Endodermal cell (in vitro differentiated cells): ENCODE data around the gene DNASE1L1. TPM values are rescaled to one million over a fixed set of nuclear protein-coding genes. Genes with fewer than 3 reads are reported as not detected.

Experiments used
- DNase-seq: peaks from one replicate; pipeline ENCODE4 v3.0.0-alpha.2; 2017
- H3K27ac ChIP-seq: 2 replicates; pipeline ENCODE4 v1.5.1; 2013; ENCODE audit warnings: mild to moderate bottlenecking, low read depth, low read length, moderate library complexity
- H3K27me3 ChIP-seq: 2 replicates; pipeline ENCODE4 v1.6.1; 2013; ENCODE audit warnings: mild to moderate bottlenecking, low read length, moderate library complexity; ENCODE audit not compliant: insufficient read depth, control insufficient read depth, poor library complexity, severe bottlenecking
- H3K36me3 ChIP-seq: 2 replicates; pipeline ENCODE4 v1.7.0; 2013; ENCODE audit warnings: mild to moderate bottlenecking, low read length, moderate library complexity; ENCODE audit not compliant: control insufficient read depth, insufficient read depth
- H3K4me1 ChIP-seq: one replicate; pipeline ENCODE4 v1.7.0; 2013; ENCODE audit warnings: low read length; ENCODE audit not compliant: control insufficient read depth, insufficient read depth
- H3K4me3 ChIP-seq: 2 replicates; pipeline ENCODE4 v1.5.1; 2013; ENCODE audit warnings: mild to moderate bottlenecking, low read length, moderate library complexity
- H3K9ac ChIP-seq: 2 replicates; pipeline ENCODE4 v1.6.1; 2013; ENCODE audit warnings: mild to moderate bottlenecking, low read length, moderate library complexity; ENCODE audit not compliant: poor library complexity, severe bottlenecking; ENCODE audit errors: extremely low read depth
- H3K9me3 ChIP-seq: 2 replicates; pipeline ENCODE4 v1.6.1; 2013; ENCODE audit warnings: mild to moderate bottlenecking, low read length, moderate library complexity; ENCODE audit not compliant: control insufficient read depth
- H3K27ac Mint-ChIP-seq: 2 replicates; pipeline ENCODE4 v1.8.0; 2020; ENCODE audit warnings: mixed read lengths
- H3K27me3 Mint-ChIP-seq: 2 replicates; pipeline ENCODE4 v1.8.0; 2021; ENCODE audit warnings: mild to moderate bottlenecking, mixed read lengths; ENCODE audit not compliant: insufficient read depth
- H3K36me3 Mint-ChIP-seq: 2 replicates; pipeline ENCODE4 v1.8.0; 2020; ENCODE audit warnings: low read depth, mixed read lengths
- H3K4me1 Mint-ChIP-seq: 2 replicates; pipeline ENCODE4 v1.8.0; 2020; ENCODE audit warnings: mixed read lengths
- H3K4me3 Mint-ChIP-seq: 2 replicates; pipeline ENCODE4 v1.8.0; 2020; ENCODE audit warnings: mild to moderate bottlenecking, moderate library complexity, mixed read lengths
- H3K9me3 Mint-ChIP-seq: 2 replicates; pipeline ENCODE4 v1.8.0; 2020; ENCODE audit warnings: mild to moderate bottlenecking, mixed read lengths
- CTCF ChIP-seq: fragments of 200-600 bp; sonication (generic); conservative IDR thresholded peaks from 2 replicates; pipeline ENCODE4 v1.5.0; 2021; ENCODE audit warnings: antibody characterized with exemption, mild to moderate bottlenecking
- WGBS, 2 experiments: methylation state at CpG; one replicate each; pipeline versions ENCODE4 v1.1.5 to v1.1.7; 2013; ENCODE audit warnings: missing lambda C conversion rate in 2 of 2, mixed read lengths in 1 of 2; ENCODE audit not compliant: insufficient coverage in 1 of 2, insufficient read length in 1 of 2; 5-methylcytosine and 5-hydroxymethylcytosine counted together
- total RNA-seq, 2 donors: library from RNA; stranded (reverse); fragmentation: NEBNext Ultra II Directional in 1 of 2; extraction: Animal tissue kit (Norgen Biotek cat#: 25700) in 1 of 2; gene quantifications; 2 replicates in 1 of 2; 3 replicates in 1 of 2; pipeline ENCODE4 v1.2.1, GENCODE V29; 2021

The DNASE1L1 gene
- total RNA-seq, 2 donors from 2014 or later: 13.8 to 17.0 TPM

GRCh38 chrX:154376774-154377173 lies 32.3 kb downstream of the DNASE1L1 start:
- Mint-ChIP-seq H3K27ac (no peak overlapping the region), H3K27me3 (peaks cover 16% of the 10 kb centered on the region), H3K9me3 (peaks cover 56% of the 10 kb centered on the region), H3K4me1 (peaks cover 7% of the 10 kb centered on the region), H3K4me3 (no peak overlapping the region), H3K36me3 (peaks cover 8% of the 10 kb centered on the region)
- no peaks in the 10 kb centered on the region for H3K27me3 ChIP-seq
- H3K9ac ChIP-seq: no peak overlapping the region
- H3K4me1 ChIP-seq: no peaks in the 10 kb centered on the region
- no peaks in the 10 kb centered on the region for H3K9me3 ChIP-seq
- H3K27ac ChIP-seq: no peak overlapping the region
- no peak for DNase-seq
- 77 to 100% methylated on average over 2 to 3 of the region's 3 CpGs for WGBS, 2 experiments
- H3K36me3 ChIP-seq: no peaks in the 10 kb centered on the region
- H3K4me3 ChIP-seq: no peak overlapping the region
- no peak for TF ChIP-seq CTCF

GRCh38 chrX:154375156-154375504 lies 33.9 kb downstream of the DNASE1L1 start:
- no peaks in the 10 kb centered on the region for H3K27me3 ChIP-seq
- H3K27me3 Mint-ChIP-seq: peaks cover 16% of the 10 kb centered on the region

GRCh38 chrX:154374313-154375155 lies 34.5 kb downstream of the DNASE1L1 start, which contains the start of gene FLNA:
Gene FLNA, minus strand, starts transcription at chrX:154374634. Its CDS starts 3,389 bp downstream, at chrX:154371245.
- TF ChIP-seq CTCF: peak; percentile 23
- Histone ChIP-seq H3K4me1 (no peaks in the 10 kb centered on the region), H3K4me3 (peak within 1 kb of the TSS; percentile 77), H3K9ac (peak within 1 kb of the TSS; percentile 6), H3K36me3 (peaks cover 9% of the 10 kb centered on the region), H3K27me3 (no peaks in the 10 kb centered on the region), H3K27ac (no peak within 1 kb of the TSS), H3K9me3 (no peaks in the 10 kb centered on the region)
- H3K27ac Mint-ChIP-seq: no peak within 1 kb of the TSS
- peaks cover 6% of the 10 kb centered on the region for H3K36me3 Mint-ChIP-seq
- H3K4me3 Mint-ChIP-seq: peak within 1 kb of the TSS; percentile 45
- peaks cover 44% of the 10 kb centered on the region for H3K9me3 Mint-ChIP-seq
- no peaks in the 10 kb centered on the region for H3K4me1 Mint-ChIP-seq
- H3K27me3 Mint-ChIP-seq: peaks cover 16% of the 10 kb centered on the region
- 9% methylated on average over 78 of the region's 95 CpGs; no CpG with 5 or more reads in 1 of the 2 experiments for WGBS, 2 experiments
- DNase-seq: peak; percentile 83

More at GRCh38 chrX:154375156-154375504, 33.9 kb downstream of the DNASE1L1 start:
- Histone ChIP-seq H3K9ac (no peak overlapping the region), H3K36me3 (peaks cover 3% of the 10 kb centered on the region), H3K9me3 (no peaks in the 10 kb centered on the region), H3K4me3 (peak overlapping the region; percentile 10), H3K4me1 (no peaks in the 10 kb centered on the region), H3K27ac (no peak overlapping the region)
- 70 to 85% methylated on average over 2 to 8 of the region's 10 CpGs for WGBS, 2 experiments
- Mint-ChIP-seq H3K4me3 (peak overlapping the region; percentile 39), H3K9me3 (peaks cover 44% of the 10 kb centered on the region), H3K4me1 (peaks cover 3% of the 10 kb centered on the region), H3K36me3 (peaks cover under 1% of the 10 kb centered on the region), H3K27ac (no peak overlapping the region)
- no peak for TF ChIP-seq CTCF
- DNase-seq: no peak
